Kidney epithelial cell (primary cell): ENCODE measurements around the gene FAM200A. TPM values are rescaled to one million over a fixed set of nuclear protein-coding genes. Genes with fewer than 3 reads are reported as not detected.
A peak's percentile ranks its signal among the peaks of the same experiment; 100 is the strongest.
"Not testable (repeated sequence)": the region's sequence is repeated elsewhere in the genome, so short reads cannot be mapped to it uniquely, and the experiment has no call there.

Experiments
- DNase-seq: peaks from one replicate; pipeline ENCODE4 v3.0.0-alpha.2; 2010; ENCODE audit warnings: low read depth
- H3K27me3 ChIP-seq: 2 replicates; pipeline ENCODE4 v1.6.0; 2011; ENCODE audit warnings: low read length; ENCODE audit not compliant: control insufficient read depth, insufficient read depth
- H3K36me3 ChIP-seq: 2 replicates; pipeline ENCODE4 v1.5.1; 2011; ENCODE audit warnings: low read length; ENCODE audit not compliant: control insufficient read depth, insufficient read depth
- H3K4me3 ChIP-seq: 2 replicates; pipeline ENCODE4 v1.5.1; 2011; ENCODE audit warnings: low read depth, mild to moderate bottlenecking, control low read depth, low read length
- total RNA-seq: library from RNA; depleted of rRNA; stranded (reverse); fragments of >200 nt; gene quantifications from 2 replicates; pipeline ENCODE4 v1.2.3, GENCODE V29; 2015
- TF ChIP-seq, protein P1 (sequence below): IDR thresholded peaks from 2 replicates; pipeline ENCODE4 v1.5.1; 2011; ENCODE audit warnings: mild to moderate bottlenecking, moderate library complexity, low read length, control low read depth, inconsistent platforms; ENCODE audit not compliant: insufficient read depth, poor library complexity, severe bottlenecking

The FAM200A gene
- total RNA-seq, 1 donor from 2014 or later = 8.2 TPM

DNA sequence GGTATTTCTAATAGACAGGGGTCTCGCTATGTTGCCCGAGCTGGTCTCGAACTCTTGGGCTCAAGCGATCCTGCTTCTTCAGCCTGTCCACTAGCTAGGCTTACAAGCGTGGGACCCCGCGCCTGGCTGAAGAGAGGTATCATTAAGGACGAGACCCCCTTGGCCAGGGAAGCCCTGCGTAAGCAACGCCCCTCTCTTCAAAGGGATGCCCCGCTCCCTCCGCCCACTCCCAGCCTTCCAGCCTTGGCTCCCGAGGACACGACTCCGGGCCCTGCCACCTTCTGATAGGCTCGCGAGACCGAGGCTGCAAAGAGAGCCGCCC is 47.7 kb downstream of the FAM200A start:
- Histone ChIP-seq H3K27me3 (no peaks in the 10 kb centered on the region), H3K4me3 (peak overlapping the region; percentile 96), H3K36me3 (no peaks in the 10 kb centered on the region)
- peak; percentile 83 for DNase-seq
- TF ChIP-seq, protein P1, sequence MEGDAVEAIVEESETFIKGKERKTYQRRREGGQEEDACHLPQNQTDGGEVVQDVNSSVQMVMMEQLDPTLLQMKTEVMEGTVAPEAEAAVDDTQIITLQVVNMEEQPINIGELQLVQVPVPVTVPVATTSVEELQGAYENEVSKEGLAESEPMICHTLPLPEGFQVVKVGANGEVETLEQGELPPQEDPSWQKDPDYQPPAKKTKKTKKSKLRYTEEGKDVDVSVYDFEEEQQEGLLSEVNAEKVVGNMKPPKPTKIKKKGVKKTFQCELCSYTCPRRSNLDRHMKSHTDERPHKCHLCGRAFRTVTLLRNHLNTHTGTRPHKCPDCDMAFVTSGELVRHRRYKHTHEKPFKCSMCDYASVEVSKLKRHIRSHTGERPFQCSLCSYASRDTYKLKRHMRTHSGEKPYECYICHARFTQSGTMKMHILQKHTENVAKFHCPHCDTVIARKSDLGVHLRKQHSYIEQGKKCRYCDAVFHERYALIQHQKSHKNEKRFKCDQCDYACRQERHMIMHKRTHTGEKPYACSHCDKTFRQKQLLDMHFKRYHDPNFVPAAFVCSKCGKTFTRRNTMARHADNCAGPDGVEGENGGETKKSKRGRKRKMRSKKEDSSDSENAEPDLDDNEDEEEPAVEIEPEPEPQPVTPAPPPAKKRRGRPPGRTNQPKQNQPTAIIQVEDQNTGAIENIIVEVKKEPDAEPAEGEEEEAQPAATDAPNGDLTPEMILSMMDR = no peak

GRCh38 chr7:99501236-99501635 is 50.7 kb downstream of the FAM200A start:
- H3K4me3 ChIP-seq, H3K36me3 ChIP-seq, H3K27me3 ChIP-seq, DNase-seq: not testable (repeated sequence)

DNA sequence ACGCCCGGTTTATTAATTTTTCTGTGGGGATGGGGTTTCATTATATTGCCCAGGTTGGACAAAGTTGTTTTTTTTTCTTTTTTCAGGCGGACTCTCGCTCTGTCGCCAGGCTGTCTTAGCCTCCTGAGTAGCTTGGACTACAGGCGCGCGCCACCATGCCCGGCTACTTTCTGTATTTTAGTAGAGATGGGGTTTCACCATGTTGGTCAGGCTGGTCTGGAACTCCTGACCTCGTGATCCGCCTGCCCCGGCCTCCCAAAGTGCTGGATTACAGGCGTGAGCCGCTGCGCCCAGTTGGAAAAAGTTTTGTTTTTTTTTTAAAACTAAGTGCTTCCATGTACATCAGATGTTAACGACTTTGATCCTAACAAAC is 51.3 kb downstream of the FAM200A start:
- H3K4me3 ChIP-seq = peak overlapping the region; percentile 97
- TF ChIP-seq, protein P1 = no peak
- H3K27me3 ChIP-seq = no peaks in the 10 kb centered on the region
- no peak for DNase-seq
- no peaks in the 10 kb centered on the region for H3K36me3 ChIP-seq

DNA sequence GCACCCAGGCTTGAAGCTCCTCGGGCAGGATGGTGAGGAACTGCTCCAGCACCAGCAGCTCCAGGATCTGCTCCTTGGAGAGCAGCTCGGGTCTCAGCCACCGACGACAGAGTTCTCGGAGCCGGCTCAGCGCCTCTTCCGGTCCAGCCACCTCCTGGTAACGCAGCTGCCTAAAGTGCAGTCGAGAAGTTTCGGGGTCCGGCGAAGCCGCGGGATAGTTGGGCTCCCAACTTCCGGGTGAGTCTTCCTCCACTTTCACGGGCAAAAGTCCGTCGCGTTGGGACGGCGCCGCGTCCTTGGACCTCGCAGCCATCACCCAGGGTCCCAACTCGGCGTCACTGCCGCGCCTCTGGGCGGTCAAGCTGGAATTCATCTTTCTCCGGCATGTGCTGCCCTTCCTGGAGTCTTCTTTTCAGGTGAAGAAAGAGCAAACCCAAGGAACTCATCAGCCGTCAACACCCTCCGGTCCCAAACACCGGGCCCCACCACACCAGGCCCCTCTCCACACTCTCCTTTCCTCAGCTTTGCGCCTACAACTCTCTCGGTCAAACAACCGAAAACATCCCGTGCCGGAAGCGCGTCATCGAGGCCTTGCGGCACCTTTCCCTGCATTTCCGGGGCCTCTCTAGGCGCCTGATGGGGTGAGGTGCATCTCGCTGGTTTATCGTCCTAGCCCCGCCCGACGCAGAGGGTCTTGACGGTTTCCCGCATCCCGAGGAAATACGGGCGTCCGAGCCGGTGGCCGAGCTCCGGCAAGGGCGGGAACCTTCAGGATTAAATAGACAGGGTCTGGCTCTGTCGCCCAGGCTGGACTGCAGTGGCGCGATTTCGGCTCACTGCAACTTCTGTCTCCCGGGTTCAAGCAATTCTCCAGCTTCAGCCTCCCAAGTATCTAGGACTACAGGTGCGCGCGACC is 51.9 kb downstream of the FAM200A start, which contains the start of gene ZNF394:
Gene ZNF394 (minus strand): TSS at position 561 of the 916 bp plus-strand sequence. CDS start 188 bp downstream, at position 373.
- Histone ChIP-seq H3K27me3 (no peaks in the 10 kb centered on the region), H3K36me3 (no peaks in the 10 kb centered on the region), H3K4me3 (peak within 1 kb of the TSS; percentile 97)
- peak; percentile 71 for DNase-seq
- TF ChIP-seq, protein P1 = no peak

DNA sequence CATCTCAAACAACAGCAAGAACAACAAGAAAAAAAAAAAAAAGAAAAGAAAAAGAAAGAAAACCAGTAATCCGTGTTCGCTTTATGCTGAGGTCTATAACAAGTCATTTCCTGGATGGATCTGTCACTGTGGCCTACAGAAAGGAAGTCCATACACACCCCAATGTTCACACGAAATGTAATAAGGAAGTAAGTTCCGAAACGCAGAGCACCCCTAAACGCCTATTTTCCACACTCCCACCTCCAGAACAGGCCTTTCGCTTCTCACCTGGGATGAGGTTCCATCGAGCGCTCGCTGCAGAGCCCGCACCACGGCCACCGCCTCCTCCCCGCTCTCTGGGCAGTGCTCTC is 52.6 kb downstream of the FAM200A start:
- TF ChIP-seq, protein P1 = no peak

GRCh38 chr7:99498546-99498944 is 53.4 kb downstream of the FAM200A start:
- no peaks in the 10 kb centered on the region for H3K27me3 ChIP-seq
- H3K36me3 ChIP-seq = peaks cover 2% of the 10 kb centered on the region
- TF ChIP-seq, protein P1 = no peak
- no peak for DNase-seq
- peak overlapping the region; percentile 97 for H3K4me3 ChIP-seq

More for the DNA sequence above, 52.6 kb downstream of the FAM200A start:
- Histone ChIP-seq H3K4me3 (peak overlapping the region; percentile 97), H3K27me3 (no peaks in the 10 kb centered on the region), H3K36me3 (no peaks in the 10 kb centered on the region)
- no peak for DNase-seq
